NB4 (cell line): ENCODE results near the gene FAM20A.

ENCODE experiments used
- MYC ChIP-seq: IDR thresholded peaks from 2 replicates; pipeline ENCODE4 v1.6.1; 2011; ENCODE audit warnings: low read depth, low read length
- POLR2A ChIP-seq: IDR thresholded peaks from 2 replicates; pipeline ENCODE4 v1.6.1; 2011; ENCODE audit warnings: mild to moderate bottlenecking; ENCODE audit not compliant: insufficient read length; ENCODE audit errors: extremely low read depth
- TF ChIP-seq, protein P1 (sequence below): IDR thresholded peaks from one replicate; pipeline ENCODE4 v1.5.1; 2012; ENCODE audit warnings: low read depth, low read length
- TF ChIP-seq, protein P2 (sequence below): IDR thresholded peaks from 2 replicates; pipeline ENCODE4 v1.6.1; 2011; ENCODE audit warnings: low read depth, low read length

DNA sequence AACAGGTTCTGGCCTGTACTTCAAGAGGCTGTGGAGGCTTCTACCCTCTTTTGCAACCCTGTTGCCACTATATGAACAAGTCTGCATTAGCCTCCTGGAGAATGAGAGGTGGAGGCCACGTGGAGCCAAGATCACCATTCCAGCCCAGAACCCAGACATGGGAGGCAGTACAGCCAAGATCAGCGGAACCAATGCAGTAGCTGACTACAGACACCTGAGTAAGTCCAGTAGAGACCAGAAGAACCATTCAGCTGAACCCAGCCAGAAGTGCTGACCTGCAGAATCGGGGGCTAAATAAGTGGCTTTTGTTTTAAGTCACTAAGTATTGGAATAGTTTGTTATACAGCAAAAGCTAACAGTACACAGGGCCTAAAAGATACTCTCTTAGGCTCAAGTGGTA lies 12.1 kb downstream of the FAM20A start:
- TF ChIP-seq, protein P1, sequence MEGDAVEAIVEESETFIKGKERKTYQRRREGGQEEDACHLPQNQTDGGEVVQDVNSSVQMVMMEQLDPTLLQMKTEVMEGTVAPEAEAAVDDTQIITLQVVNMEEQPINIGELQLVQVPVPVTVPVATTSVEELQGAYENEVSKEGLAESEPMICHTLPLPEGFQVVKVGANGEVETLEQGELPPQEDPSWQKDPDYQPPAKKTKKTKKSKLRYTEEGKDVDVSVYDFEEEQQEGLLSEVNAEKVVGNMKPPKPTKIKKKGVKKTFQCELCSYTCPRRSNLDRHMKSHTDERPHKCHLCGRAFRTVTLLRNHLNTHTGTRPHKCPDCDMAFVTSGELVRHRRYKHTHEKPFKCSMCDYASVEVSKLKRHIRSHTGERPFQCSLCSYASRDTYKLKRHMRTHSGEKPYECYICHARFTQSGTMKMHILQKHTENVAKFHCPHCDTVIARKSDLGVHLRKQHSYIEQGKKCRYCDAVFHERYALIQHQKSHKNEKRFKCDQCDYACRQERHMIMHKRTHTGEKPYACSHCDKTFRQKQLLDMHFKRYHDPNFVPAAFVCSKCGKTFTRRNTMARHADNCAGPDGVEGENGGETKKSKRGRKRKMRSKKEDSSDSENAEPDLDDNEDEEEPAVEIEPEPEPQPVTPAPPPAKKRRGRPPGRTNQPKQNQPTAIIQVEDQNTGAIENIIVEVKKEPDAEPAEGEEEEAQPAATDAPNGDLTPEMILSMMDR: no peak
- TF ChIP-seq, protein P2, sequence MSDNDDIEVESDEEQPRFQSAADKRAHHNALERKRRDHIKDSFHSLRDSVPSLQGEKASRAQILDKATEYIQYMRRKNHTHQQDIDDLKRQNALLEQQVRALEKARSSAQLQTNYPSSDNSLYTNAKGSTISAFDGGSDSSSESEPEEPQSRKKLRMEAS: no peak
- TF ChIP-seq POLR2A (no peak), MYC (no peak)
